SK-N-SH treated with all-trans-retinoic acid at 6 μM for 48 hours (cell line): ENCODE results near the gene HOXB4.

ENCODE experiments used
- ATAC-seq: fragments of 200-7000 bp; cut with Tn5 transposase; 3 replicates; pipeline ENCODE4 v1.9.1; 2020; ENCODE audit warnings: mild to moderate bottlenecking, moderate library complexity
- ARNTL ChIP-seq: fragments of 450-650 bp; formaldehyde crosslinking; IDR thresholded peaks from 2 replicates; pipeline ENCODE4 v1.5.0; 2020; ENCODE audit warnings: low read depth, mild to moderate bottlenecking, moderate library complexity, borderline replicate concordance
- BACH2 ChIP-seq: fragments of 250-450 bp; sonication (Bioruptor Pico); IDR thresholded peaks from 2 replicates; pipeline ENCODE4 v1.9.0; 2021; ENCODE audit warnings: mild to moderate bottlenecking, borderline replicate concordance
- CSDC2 ChIP-seq: fragments of 250-450 bp; sonication (Bioruptor Pico); IDR thresholded peaks from 2 replicates; pipeline ENCODE4 v1.5.0; 2020; ENCODE audit warnings: mild to moderate bottlenecking, moderate library complexity
- CSRNP3 ChIP-seq: fragments of 250-450 bp; sonication (Bioruptor Pico); IDR thresholded peaks from 2 replicates; pipeline ENCODE4 v1.5.1; 2021; ENCODE audit warnings: mild to moderate bottlenecking, moderate library complexity
- ESRRG ChIP-seq: fragments of 250-450 bp; sonication (Bioruptor Pico); IDR thresholded peaks from 2 replicates; pipeline ENCODE4 v1.6.1; 2021; ENCODE audit warnings: mild to moderate bottlenecking
- OSR1 ChIP-seq: fragments of 250-450 bp; sonication (Bioruptor Pico); IDR thresholded peaks from 2 replicates; pipeline ENCODE4 v1.8.0; 2022; ENCODE audit warnings: moderate library complexity, mild to moderate bottlenecking, inconsistent platforms
- PATZ1 ChIP-seq: fragments of 250-450 bp; sonication (Bioruptor Pico); IDR thresholded peaks from 2 replicates; pipeline ENCODE4 v1.8.0; 2020; ENCODE audit warnings: mild to moderate bottlenecking, moderate library complexity, borderline replicate concordance
- RARB ChIP-seq: fragments of 250-450 bp; sonication (Bioruptor Pico); IDR thresholded peaks from 2 replicates; pipeline ENCODE4 v1.8.0; 2021; ENCODE audit warnings: mild to moderate bottlenecking, moderate library complexity
- TCF4 ChIP-seq: fragments of 250-450 bp; sonication (Bioruptor Pico); IDR thresholded peaks from 2 replicates; pipeline ENCODE4 v1.8.0; 2021; ENCODE audit warnings: mild to moderate bottlenecking, moderate library complexity, borderline replicate concordance
- TOX ChIP-seq: fragments of 250-450 bp; sonication (Bioruptor Pico); IDR thresholded peaks from 2 replicates; pipeline ENCODE4 v1.8.0; 2021; ENCODE audit warnings: mild to moderate bottlenecking, moderate library complexity, borderline replicate concordance
- TSHZ2 ChIP-seq: fragments of 250-450 bp; sonication (Bioruptor Pico); IDR thresholded peaks from 2 replicates; pipeline ENCODE4 v1.5.0; 2020; ENCODE audit warnings: mild to moderate bottlenecking, moderate library complexity
- ZC3H10 ChIP-seq: fragments of 250-450 bp; sonication (Bioruptor Pico); IDR thresholded peaks from 2 replicates; pipeline ENCODE4 v1.5.1; 2021; ENCODE audit warnings: mild to moderate bottlenecking, moderate library complexity
- ZFP3 ChIP-seq: fragments of 250-450 bp; sonication (Bioruptor Pico); IDR thresholded peaks from 2 replicates; pipeline ENCODE4 v1.5.0; 2020; ENCODE audit warnings: mild to moderate bottlenecking, moderate library complexity
- ZFP30 ChIP-seq: fragments of 450-650 bp; formaldehyde crosslinking; IDR thresholded peaks from 2 replicates; pipeline ENCODE4 v1.5.0; 2022; ENCODE audit warnings: mild to moderate bottlenecking, moderate library complexity
- ZNF70 ChIP-seq: fragments of 450-650 bp; formaldehyde crosslinking; IDR thresholded peaks from 2 replicates; pipeline ENCODE4 v1.5.0; 2020; ENCODE audit warnings: mild to moderate bottlenecking, moderate library complexity

Gene HOXB4

GRCh38 chr17:48553190-48553547 is 25.0 kb downstream of the HOXB4 start:
- no peak for ATAC-seq
- TF ChIP-seq TSHZ2 (CRISPR knock-in tag), result no peak
- TF ChIP-seq BACH2 (CRISPR knock-in tag), result no peak
- no peak for TF ChIP-seq CSDC2

- TF ChIP-seq OSR1 (CRISPR knock-in tag) (no peak), PATZ1 (no peak), ARNTL (CRISPR knock-in tag) (no peak), TCF4 (CRISPR knock-in tag) (no peak), RARB (no peak), CSRNP3 (CRISPR knock-in tag) (no peak), ESRRG (CRISPR knock-in tag) (no peak)
- no peak for ATAC-seq
Observed at GRCh38 chr17:48552466-48553189, 25.5 kb downstream of the HOXB4 start.

GRCh38 chr17:48551596-48552465 is 26.3 kb downstream of the HOXB4 start:
- no peak for ATAC-seq
- TF ChIP-seq TOX (CRISPR knock-in tag), result no peak
- TF ChIP-seq TSHZ2 (CRISPR knock-in tag), result no peak
- TF ChIP-seq ZNF70 (CRISPR knock-in tag), result no peak
- no peak for TF ChIP-seq CSRNP3 (CRISPR knock-in tag)
- TF ChIP-seq CSDC2, result no peak
- no peak for TF ChIP-seq ZFP30 (CRISPR knock-in tag)
- no peak for TF ChIP-seq ZFP3 (CRISPR knock-in tag)
- no peak for TF ChIP-seq PATZ1
- TF ChIP-seq ZC3H10 (CRISPR knock-in tag), result no peak
